Measurements from ENCODE around the gene WWC2.

- no peak for TF ChIP-seq CTCF (IDR thresholded peaks at IDR 0.05)
- TF ChIP-seq POLR2A (IDR thresholded peaks at IDR 0.05), result no peak
- no peak for TF ChIP-seq EP300 (IDR thresholded peaks at IDR 0.05)
Measured at GRCh38 chr4:183284965-183285364, 185.9 kb downstream of the WWC2 start.
